ENCODE data around the gene WSB1.

The WSB1 gene

GRCh38 chr17:27339836-27340550 lies 46.1 kb downstream of the WSB1 start:
- no peak for DNase-seq

- DNase-seq = no peak
Observed at GRCh38 chr17:27340575-27340974, 46.7 kb downstream of the WSB1 start.

- DNase-seq = no peak
Observed at GRCh38 chr17:27341041-27341471, 47.1 kb downstream of the WSB1 start.

- no peak for DNase-seq
Observed at GRCh38 chr17:27342059-27342458, 48.1 kb downstream of the WSB1 start.

- DNase-seq = no peak
Observed at GRCh38 chr17:27343294-27343693, 49.4 kb downstream of the WSB1 start.

GRCh38 chr17:27343977-27344607 lies 50.2 kb downstream of the WSB1 start:
- no peak for DNase-seq

DNA sequence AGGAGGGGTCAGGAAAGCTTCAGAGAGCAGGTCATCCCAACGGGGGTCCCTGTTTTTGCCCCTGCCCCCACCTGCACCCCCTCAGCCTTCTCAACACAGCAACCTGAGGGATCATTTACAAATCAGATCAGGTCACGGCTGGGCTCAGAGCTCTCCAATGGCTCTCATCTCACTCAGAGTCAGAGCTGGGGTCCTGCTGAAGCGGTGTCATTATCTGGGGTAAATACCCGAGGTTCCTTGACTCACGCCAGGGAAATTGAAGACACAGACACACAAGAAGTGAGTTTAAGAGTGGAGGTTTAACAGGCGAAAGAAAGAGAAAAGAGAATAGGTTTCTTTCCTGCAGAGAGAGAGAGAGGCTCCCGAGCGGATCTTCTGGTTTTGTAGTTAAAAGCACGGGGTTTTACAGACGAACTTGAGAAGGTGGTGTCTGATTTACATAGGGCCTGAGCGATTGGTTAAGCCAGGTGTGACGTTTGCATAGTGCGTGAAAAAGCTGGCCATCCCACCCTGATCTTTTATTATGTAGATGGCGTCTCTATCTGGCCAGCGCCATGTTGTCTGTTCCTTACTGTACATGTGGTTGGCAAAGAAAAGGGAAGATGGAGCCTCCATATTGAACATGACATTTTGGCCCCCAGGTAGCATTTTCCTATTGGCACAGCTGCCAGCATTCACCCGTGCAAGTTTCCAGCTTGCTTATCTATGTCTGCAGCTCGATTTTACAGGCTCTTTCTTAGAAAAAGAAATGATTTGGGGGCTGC lies 51.4 kb downstream of the WSB1 start:
- DNase-seq = peak; percentile 70 to 77

DNA sequence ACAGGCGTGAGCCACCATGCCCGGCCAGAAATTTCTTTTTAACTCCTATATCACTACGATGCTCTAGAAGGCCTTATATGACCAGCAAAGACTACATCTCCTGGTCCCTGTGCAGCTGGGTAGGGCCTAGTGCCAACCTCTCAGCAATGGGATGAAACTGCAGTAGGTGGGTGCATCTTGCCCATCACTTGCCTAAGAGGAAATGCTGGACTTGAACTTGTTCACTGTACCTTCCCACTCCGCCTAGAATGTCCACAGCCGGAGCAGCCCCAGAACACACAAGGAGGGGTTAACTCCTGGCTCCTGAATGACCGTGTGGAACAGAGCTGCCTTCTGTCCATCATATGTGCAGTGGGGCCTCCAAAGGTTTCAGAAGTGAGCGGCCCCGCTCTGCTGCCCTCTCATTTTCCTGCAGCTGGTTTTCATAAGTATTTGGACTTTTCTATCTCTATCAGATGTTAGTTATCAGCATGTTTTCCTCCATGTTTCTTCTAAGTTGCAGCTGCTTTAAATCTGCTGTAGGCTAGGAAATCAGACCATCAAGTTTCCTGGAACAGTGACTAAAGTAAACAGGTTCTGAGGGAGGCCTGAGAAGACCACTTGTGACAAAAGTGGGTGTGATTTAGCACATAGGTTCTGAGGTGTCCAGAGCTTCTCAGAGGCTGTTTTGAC lies 52.5 kb downstream of the WSB1 start:
- DNase-seq = no peak

DNA sequence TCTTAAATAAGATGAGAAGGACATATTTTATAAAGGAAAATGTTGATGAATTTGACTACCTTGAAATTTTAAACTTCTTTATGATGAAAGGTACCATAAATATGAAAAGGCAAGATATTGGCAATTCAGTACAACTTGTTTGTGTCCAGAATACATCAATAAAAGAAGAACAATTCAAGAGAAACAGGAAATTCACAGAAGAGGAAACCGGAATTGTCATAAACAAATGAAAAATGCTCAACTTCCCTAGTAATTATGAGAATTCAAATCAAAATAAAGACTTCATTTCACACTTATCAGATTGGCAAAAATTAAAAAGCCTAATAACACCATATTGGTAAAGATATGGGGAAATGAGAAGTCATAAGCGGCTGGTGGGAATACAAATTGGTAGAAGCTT lies 54.3 kb downstream of the WSB1 start:
- DNase-seq = no peak

DNA sequence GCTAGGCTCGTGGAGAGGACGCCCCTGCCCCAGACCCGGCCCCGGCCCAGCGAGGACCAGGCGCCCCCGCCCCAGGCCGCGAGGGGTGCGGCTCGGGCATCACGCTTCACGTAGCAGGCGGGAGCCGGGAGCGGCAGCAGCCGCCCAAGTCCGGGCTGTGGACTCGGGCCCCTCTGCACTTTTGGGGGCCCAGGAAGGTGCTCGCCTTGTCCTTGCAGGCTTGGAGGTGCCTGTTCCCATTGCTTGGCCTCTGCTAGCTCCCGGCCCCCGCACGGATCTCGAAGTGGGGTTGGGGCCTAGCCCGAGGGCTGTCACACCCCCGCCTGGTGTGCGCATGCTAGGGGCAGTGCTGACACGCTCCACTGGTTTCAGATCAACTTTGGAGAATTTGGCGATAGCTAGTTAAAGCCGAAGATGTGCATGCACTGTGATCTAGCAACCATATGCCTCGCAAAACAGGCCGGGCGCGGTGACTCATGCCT lies 55.7 kb downstream of the WSB1 start:
- no peak for DNase-seq

DNA sequence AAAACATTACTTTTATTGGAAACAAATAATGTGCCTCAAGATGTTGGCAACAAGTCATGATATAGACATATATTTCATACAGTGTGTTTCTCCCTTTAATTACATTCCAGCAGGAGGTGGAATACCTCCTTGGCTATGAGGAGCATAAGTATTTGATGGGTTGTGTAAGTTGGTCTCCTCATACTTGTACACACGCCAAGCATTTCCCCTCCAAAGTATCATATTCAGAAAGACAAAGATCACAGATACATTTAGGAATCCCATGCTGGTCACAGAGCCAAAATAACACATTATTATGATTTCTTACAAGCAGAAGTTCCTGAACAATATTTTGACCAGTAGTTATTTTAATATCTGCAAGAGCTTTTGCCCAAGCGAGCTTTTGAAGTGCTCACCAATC lies 57.8 kb downstream of the WSB1 start:
- no peak for DNase-seq

DNA sequence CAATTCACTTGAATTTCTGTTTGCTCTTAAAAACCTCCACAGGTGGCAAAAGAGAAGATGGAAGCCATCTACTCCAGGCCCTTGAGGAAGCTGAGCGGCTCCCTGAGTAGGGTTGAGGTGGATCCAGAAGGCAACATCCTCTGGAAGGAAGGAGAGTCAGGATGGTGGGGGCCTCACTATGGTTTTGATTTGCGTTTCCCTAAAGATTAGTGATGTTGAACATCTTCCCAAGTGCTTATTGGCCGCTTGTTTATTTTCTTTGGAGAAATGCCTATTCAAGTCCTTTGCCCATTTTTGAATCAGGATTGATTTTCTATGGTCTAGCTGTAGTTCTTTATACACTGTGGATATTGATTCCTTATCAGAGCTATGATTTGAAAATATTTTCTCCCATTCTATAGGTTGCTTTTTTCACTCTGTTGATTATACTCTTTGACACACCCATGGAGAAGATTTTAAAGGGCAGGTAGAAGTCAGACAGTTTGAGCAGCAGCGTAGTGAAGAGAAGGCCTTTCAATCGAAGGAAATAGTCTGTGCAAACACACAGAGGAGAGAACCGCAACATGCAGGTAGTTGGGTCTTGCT lies 58.6 kb downstream of the WSB1 start:
- no peak for DNase-seq

- no peak for DNase-seq
Observed at GRCh38 chr17:27353033-27353460, 59.1 kb downstream of the WSB1 start.

GRCh38 chr17:27353461-27354050 lies 59.6 kb downstream of the WSB1 start:
- peak; percentile 75 to 90 for DNase-seq

- DNase-seq = no peak
Observed at GRCh38 chr17:27354051-27354490, 60.2 kb downstream of the WSB1 start.

DNA sequence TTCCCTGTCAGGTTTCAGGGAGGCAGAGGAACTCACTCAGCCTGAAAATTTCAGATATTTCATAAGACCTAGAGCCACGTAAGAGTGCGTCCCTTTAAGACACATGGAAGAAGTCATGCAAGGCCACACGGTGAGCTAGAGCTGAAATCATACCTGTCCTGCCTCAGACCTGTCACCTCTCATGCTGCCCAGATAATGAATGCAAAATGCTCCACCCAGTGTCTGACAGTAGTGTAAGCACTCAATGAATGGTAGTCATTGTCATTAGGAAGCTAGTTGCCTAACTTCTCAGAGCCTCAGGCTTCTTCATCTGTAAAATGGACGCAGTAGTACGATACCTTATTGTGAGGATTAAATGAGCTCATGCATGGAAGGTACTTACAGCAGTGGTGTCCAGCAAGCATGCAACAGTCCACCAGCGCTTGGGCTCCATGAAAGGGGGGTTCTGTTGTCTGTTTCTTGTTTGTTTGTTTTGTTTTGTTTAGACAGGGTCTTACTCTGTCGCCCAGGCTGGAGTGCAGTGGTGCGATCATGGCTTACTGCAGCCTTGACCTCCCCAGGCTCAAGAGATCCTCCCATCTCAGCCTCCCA lies 60.7 kb downstream of the WSB1 start:
- no peak for DNase-seq

DNA sequence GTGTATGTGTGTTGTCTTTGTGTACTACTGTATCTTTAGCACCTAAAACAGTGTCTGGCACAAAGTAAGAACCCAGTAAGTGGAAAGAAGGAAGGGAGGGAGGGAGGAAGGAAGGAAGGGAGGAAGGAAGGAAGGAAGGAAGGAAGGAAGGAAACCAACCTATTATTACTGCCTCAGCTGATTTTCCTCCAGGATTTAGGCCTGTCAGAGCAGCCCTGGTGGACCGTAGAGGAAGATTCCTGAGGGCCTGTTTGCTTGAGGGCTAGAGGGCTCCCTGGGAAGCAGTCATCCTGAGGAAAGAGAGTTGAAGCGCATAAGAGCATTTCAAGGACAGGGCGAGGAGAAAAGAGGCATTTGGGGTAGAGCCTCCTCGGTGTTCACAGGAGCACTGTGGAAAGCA lies 61.5 kb downstream of the WSB1 start:
- DNase-seq = no peak

DNA sequence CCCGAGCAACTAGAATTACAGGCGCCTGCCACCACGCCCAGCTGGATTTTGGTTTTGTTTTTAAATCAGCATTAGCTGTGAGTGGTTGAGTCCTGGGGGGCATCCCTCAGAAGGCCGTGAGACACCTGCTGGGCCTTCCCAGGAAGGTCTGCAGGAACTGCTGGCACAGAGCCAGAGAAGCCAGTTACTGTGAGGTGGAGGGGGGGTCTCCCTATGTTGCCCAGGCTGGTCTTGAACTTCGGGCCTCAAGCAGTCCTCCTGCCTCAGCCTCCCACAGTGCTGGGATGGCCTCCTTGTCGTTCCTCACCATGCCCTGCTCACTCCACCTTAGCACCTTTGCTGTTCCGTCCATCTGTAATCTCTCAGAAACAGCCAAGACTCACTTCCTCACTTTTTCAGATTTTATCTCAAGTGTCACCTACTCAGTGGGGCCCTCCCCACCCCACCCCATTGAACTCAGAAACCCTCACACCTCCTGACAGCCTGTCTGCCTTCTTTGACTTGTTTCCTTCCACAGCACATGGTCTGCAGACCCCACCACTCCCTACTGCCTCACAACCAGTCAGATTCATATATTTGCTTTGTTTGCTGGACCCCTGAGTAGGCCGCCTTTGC lies 62.3 kb downstream of the WSB1 start:
- DNase-seq = no peak

DNA sequence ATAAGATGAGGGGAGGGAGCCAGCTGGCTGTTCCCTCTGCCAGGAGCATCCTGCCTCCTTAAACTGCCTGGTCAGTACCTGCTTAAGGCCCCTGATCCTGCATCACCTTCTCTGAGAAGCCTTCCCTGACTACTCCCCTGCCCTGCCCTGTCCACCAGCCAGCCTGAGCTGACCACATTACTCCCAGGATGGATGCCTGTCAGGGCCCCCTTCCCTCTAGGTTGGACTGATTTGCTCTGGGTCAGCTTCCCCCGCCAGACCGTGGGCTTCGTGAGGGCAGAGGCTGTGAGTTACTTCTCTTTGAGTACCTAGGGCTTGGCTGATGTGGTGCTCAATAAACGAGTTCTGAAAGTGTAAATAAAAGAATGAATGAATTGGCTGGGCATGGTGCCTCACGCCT lies 63.3 kb downstream of the WSB1 start:
- no peak for DNase-seq

DNA sequence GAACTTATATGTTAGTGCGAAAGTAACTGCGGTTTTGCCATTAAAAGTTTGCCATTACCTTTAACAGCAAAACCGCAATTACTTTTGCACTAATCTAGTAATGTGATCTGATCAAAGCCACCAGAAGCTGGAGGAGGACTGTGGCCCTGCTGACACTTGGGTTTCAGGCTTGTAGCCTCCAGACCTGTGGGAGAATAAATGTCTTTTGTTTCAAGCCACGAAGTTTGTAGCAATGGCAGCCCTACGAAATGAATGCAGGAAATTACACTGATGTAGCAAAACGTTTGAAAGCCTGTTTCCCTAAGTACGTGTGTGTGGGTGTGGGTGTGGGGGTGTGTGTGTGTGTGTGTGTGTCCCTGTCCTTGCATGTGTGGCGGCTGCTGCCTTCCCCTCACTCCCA lies 66.6 kb downstream of the WSB1 start:
- DNase-seq = no peak

GRCh38 chr17:27361695-27362094 lies 67.8 kb downstream of the WSB1 start:
- DNase-seq = no peak

GRCh38 chr17:27362503-27362902 lies 68.6 kb downstream of the WSB1 start:
- no peak for DNase-seq
